ENCODE measurements around the gene RALGAPB. TPM values are rescaled to one million over a fixed set of nuclear protein-coding genes. Genes with fewer than 3 reads are reported as not detected.
A peak's percentile ranks its signal among the peaks of the same experiment; 100 is the strongest.

The RALGAPB gene
- total RNA-seq, result 10 to 100 TPM; 32.8 to 73.6 (median 58.0) TPM

DNA sequence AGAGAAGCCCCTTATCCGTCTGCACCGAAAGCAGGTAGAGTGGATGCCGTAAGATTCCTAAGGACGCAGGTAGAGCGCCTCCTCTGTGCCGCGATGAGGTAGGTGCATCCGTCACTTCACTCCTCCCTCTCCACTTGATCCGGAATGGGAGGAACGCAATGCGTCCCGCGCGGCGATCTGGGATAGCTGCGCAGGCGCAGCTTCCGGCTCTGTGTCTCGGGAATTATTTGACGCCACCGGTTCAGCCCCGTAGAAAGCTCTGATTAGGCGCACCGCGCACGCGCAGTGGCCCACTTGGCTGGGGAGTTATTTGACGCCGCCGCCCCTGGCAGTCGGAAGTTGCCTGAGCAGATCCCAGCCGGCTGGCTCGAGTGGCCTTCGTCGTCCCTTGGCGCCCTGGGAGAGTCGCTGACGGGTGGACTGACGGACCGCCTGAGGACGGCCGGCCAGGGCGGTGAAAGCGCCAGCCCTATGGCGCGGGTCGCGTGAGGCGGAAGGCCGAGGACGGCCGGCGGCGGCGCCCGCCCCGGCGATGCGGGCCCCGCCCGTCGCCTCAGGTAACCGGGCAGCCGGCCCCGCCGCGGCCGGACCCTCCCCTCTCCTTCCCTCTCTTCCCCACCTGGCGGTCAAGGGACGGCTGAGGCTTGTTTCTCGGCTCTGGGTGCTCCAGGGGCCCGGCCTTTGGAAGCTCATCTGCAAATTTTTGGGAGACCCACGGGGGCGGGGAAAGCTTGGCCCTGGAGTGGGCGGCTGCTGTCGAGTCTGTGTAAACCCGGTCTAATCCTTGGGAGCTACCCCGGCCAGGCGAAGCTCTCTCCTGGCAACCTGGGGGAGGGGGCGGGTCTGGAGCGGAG lies at the start of gene RALGAPB:
Gene RALGAPB, plus strand, starts transcription at position 331 of the 854 bp plus-strand sequence. CDS start 15,590 bp downstream, outside the sequence.
- Histone ChIP-seq H3K36me3 (no peaks in the 10 kb centered on the region), H3K4me3 (peak within 1 kb of the TSS; percentile 69 to 93 (median 76)), H3K27me3 (no peaks in the 10 kb centered on the region), H3K27ac (peak within 1 kb of the TSS; percentile 93 to 95), H3K4me1 (peaks cover 2 to 14% of the 10 kb centered on the region in 2 donors), H3K9me3 (no peaks in the 10 kb centered on the region)
- peak; percentile 99 for DNase-seq (ENCODE audit: low spot score in 2 of 2)
- intact Hi-C loops (cut with DNase I; ENCODE audit: low total_unique reads), result no loop called here
- TF ChIP-seq, protein P1, sequence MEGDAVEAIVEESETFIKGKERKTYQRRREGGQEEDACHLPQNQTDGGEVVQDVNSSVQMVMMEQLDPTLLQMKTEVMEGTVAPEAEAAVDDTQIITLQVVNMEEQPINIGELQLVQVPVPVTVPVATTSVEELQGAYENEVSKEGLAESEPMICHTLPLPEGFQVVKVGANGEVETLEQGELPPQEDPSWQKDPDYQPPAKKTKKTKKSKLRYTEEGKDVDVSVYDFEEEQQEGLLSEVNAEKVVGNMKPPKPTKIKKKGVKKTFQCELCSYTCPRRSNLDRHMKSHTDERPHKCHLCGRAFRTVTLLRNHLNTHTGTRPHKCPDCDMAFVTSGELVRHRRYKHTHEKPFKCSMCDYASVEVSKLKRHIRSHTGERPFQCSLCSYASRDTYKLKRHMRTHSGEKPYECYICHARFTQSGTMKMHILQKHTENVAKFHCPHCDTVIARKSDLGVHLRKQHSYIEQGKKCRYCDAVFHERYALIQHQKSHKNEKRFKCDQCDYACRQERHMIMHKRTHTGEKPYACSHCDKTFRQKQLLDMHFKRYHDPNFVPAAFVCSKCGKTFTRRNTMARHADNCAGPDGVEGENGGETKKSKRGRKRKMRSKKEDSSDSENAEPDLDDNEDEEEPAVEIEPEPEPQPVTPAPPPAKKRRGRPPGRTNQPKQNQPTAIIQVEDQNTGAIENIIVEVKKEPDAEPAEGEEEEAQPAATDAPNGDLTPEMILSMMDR (IDR thresholded peaks at IDR 0.05), result peak; percentile 18 to 49 (median 27)
- peak; percentile 56 for TF ChIP-seq POLR2A (IDR thresholded peaks at IDR 0.05)
- TF ChIP-seq POLR2AphosphoS5 (IDR thresholded peaks at IDR 0.05), result peak; percentile 66 to 91 (median 66)

DNA sequence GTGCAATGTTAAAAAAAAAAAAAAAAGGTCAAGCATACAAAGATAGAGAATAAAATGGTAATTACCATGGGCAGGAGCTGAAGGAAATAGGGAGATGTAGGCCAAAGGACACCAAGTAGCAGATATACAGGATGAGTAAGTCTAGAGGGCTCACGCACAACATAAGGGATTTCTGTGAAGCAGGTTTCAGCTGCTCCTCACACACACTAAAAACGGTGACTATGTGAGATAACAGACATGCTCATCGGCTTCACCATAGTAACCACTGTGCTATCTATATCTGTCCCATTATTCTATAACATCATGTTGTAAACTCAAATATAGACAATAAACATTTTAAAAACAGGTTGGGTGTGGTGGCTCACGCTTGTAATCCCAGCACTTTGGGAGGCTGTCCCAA lies 49.1 kb upstream of the RALGAPB start:
- Histone ChIP-seq H3K36me3 (peaks cover 22% of the 10 kb centered on the region), H3K27ac (no peak overlapping the region), H3K4me1 (no peaks in the 10 kb centered on the region), H3K4me3 (no peak overlapping the region), H3K27me3 (no peaks in the 10 kb centered on the region), H3K9me3 (no peaks in the 10 kb centered on the region)
- DNase-seq (ENCODE audit: low spot score in 2 of 2), result no peak
- TF ChIP-seq POLR2AphosphoS5 (IDR thresholded peaks at IDR 0.05) (no peak), POLR2A (IDR thresholded peaks at IDR 0.05) (no peak)
- TF ChIP-seq, protein P1 (IDR thresholded peaks at IDR 0.05), result no peak
- intact Hi-C loops (cut with DNase I; ENCODE audit: low total_unique reads), result no loop called here

DNA sequence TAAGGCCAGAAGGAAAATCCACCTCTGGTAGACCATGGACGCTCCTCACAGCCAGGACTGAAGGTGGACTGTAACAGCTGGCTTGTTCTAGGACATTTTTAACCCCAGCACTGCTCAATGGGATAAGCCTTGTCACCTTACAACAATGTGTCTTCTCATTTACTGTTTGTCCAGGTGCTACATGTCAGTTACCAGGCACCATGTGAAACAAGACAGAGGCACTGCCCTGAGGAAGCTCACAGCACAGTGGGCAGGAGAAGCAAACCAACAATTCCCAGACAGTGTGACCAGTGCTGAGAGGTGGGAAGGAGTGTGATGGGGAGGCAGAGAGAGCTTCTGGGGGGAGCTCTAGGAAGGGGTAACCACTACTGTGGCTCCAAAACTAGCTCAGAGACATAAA lies 48.2 kb upstream of the RALGAPB start:
- TF ChIP-seq, protein P1 (IDR thresholded peaks at IDR 0.05), result no peak
- TF ChIP-seq POLR2AphosphoS5 (IDR thresholded peaks at IDR 0.05), result no peak
- no peak for TF ChIP-seq POLR2A (IDR thresholded peaks at IDR 0.05)
- H3K4me3 ChIP-seq, result no peak overlapping the region
- DNase-seq (ENCODE audit: low spot score in 2 of 2), result no peak
- no peak overlapping the region for H3K27ac ChIP-seq
- H3K9me3 ChIP-seq, result no peaks in the 10 kb centered on the region
- H3K36me3 ChIP-seq, result peaks cover 22% of the 10 kb centered on the region
- H3K4me1 ChIP-seq, result no peaks in the 10 kb centered on the region
- intact Hi-C loops (cut with DNase I; ENCODE audit: low total_unique reads), result no loop called here
- no peaks in the 10 kb centered on the region for H3K27me3 ChIP-seq

DNA sequence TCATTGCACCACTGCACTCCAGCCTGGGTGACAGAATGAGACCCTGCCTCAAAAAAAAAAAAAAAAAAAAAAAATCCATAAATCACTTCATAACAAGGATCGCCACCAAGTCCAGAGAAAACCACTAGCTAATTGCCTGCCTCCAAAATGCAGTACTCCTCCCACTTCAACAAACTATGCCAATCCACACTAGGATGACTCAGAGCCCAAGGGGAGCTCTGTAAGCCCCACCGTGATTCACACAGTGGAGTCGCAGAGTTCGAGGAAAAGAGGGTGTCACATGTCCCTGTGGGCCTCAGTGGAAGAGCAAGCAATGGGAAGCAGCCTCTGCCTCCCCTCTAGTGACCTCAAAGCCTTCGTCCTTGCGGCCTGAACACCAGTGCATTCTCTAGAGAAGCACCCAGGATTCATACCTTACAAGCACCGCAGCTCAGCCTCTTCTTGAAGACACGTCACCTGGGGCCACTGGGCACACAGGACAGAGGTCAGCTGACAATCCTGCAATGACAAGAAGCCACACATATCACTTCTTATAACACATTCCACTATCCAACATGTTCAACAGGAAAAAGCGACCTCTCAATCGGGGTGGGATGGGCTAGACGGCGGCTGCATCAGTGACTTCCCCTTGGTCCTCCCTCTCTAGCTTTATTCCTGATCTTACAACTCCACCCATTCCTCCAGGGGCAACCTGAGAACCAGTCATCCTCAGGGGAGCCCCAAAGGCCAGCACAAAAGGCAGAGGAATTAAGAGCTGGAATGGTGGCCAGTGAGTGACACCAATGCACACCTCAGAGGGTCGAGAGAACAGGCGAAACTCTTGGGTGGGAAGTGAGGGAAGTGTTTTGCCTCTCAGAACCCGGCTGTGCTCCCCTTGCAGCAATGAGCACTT lies 46.4 kb upstream of the RALGAPB start:
- H3K27me3 ChIP-seq, result no peaks in the 10 kb centered on the region
- no peaks in the 10 kb centered on the region for H3K9me3 ChIP-seq
- no peaks in the 10 kb centered on the region for H3K4me1 ChIP-seq
- DNase-seq (ENCODE audit: low spot score in 2 of 2), result no peak
- H3K4me3 ChIP-seq, result no peak overlapping the region
- H3K36me3 ChIP-seq, result peaks cover 19% of the 10 kb centered on the region
- intact Hi-C loops (cut with DNase I; ENCODE audit: low total_unique reads), result no loop called here
- TF ChIP-seq, protein P1 (IDR thresholded peaks at IDR 0.05), result no peak
- TF ChIP-seq POLR2AphosphoS5 (IDR thresholded peaks at IDR 0.05) (no peak), POLR2A (IDR thresholded peaks at IDR 0.05) (no peak)
- H3K27ac ChIP-seq, result no peak overlapping the region

All from breast epithelium (tissue), 4 donors.